ENCODE measurements around the gene IRF3. TPM values are rescaled to one million over a fixed set of nuclear protein-coding genes. Genes with fewer than 3 reads are reported as not detected.

IRF3 gene
- total and polyA plus RNA-seq, 2 donors (not counting 1 experiment from before 2014, with no cell fraction given) = 233 to 262 TPM

DNA sequence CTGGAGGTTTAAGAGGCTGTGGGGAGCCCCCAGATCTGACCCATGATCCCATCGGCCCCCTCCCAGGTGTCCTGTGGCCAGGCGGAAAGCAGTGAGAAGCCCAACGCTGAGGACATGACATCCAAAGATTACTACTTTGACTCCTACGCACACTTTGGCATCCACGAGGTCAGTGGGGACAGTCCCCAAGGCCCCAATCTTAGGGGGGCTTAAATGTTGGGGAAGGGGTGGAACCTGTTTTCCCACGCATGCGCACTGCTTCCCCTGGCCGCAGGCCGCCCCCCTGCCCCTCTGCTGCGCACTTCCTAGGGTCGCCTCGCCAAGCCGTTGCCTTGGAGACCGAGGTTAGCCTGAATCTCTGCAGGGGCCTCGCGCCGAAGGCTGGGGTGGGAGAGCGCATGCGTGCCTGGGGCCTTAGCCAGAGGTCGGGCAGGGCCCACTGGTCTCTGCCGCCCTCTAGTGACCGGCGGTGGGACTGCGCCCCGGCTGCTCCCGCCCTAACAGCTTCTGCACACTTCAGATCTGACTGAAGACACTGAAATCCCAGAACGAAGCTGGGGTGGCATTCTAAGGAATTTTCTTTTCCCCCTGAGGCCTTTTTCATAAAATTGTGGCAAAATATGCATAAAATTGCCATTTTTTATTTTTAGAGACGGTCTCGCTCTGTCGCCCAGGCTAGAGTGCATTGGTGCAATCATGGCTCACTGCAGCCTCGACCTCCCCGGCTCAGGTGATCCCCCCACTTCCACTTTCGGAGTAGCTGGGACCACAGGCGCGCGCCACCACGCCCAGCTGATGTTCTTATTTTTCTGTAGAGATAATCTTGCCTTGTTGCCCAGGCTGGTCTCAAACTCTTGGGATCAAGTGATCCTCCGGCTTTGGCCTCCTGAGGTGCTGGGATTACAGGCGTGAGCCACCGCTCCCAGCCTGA, 15.0 kb upstream of the IRF3 start:
- CTCF ChIA-PET = interaction anchor here (0.6 to 1.9 kb wide), 24 partner anchors 9 to 459 kb away, joined by 3 to 10 read pairs (median 4); partner anchors contain the start of genes CPT1C, FLT3LG, NOSIP and PRRG2
- no peaks in the 10 kb centered on the region for H3K27me3 Mint-ChIP-seq
- POLR2A ChIA-PET = interaction anchor here (0.6 to 0.9 kb wide), 4 partner anchors 15 to 472 kb away, joined by 3 to 6 read pairs (median 3); partner anchors contain the start of genes BCL2L12 and IRF3
- peaks cover 42% of the 10 kb centered on the region for H3K4me1 Mint-ChIP-seq
- H3K9me3 ChIP-seq (ENCODE audit: control extremely low read depth in 1 of 3, control insufficient read depth in 2 of 3, insufficient read depth in 1 of 3, low read length in 2 of 3) = peaks cover 0 to 5% (median 0%) of the 10 kb centered on the region in 3 donors
- TF ChIP-seq EZH2 (IDR thresholded peaks at IDR 0.05; ENCODE audit: borderline replicate concordance, insufficient read depth, low read depth, low read length, poor library complexity, severe bottlenecking) = no peak
- TF ChIP-seq, protein P1, sequence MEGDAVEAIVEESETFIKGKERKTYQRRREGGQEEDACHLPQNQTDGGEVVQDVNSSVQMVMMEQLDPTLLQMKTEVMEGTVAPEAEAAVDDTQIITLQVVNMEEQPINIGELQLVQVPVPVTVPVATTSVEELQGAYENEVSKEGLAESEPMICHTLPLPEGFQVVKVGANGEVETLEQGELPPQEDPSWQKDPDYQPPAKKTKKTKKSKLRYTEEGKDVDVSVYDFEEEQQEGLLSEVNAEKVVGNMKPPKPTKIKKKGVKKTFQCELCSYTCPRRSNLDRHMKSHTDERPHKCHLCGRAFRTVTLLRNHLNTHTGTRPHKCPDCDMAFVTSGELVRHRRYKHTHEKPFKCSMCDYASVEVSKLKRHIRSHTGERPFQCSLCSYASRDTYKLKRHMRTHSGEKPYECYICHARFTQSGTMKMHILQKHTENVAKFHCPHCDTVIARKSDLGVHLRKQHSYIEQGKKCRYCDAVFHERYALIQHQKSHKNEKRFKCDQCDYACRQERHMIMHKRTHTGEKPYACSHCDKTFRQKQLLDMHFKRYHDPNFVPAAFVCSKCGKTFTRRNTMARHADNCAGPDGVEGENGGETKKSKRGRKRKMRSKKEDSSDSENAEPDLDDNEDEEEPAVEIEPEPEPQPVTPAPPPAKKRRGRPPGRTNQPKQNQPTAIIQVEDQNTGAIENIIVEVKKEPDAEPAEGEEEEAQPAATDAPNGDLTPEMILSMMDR (IDR thresholded peaks at IDR 0.05) = peak; percentile 98
- H3K4me1 ChIP-seq (ENCODE audit: control insufficient read depth in 2 of 2, insufficient read depth in 2 of 2, low read length in 2 of 2) = peaks cover 32 to 41% of the 10 kb centered on the region in 2 donors
- peak overlapping the region; percentile 48 for H3K4me2 ChIP-seq (replicated peaks; ENCODE audit: low read depth, low read length, poor library complexity, severe bottlenecking)
- DNase-seq (peak; percentile 93), ATAC-seq (ENCODE audit: low read depth) (peak; percentile 16)
- H3K27ac Mint-ChIP-seq = peak overlapping the region; percentile 70
- no peak overlapping the region for H2AFZ ChIP-seq (ENCODE audit: insufficient read depth, low read depth, low read length, poor library complexity, severe bottlenecking)
- no peak overlapping the region for H3K9ac ChIP-seq (ENCODE audit: low read length)
- peaks cover 78% of the 10 kb centered on the region for H4K20me1 ChIP-seq (ENCODE audit: control insufficient read depth, insufficient read depth, low read length, poor library complexity, severe bottlenecking)
- peaks cover 61% of the 10 kb centered on the region for H3K79me2 ChIP-seq (ENCODE audit: control insufficient read depth, insufficient read depth, low read length)
- peak overlapping the region; percentile 52 for H3K4me3 Mint-ChIP-seq
- no peaks in the 10 kb centered on the region for H3K9me3 Mint-ChIP-seq (ENCODE audit: insufficient read depth)
- peak overlapping the region; percentile 41 to 93 for H3K27ac ChIP-seq (ENCODE audit: low read length in 2 of 2)
- intact Hi-C loops (cut with micrococcal nuclease) = loop anchor here (1.0 kb wide), 1 partner anchor 90 kb away; no protein-coding TSS in a partner anchor
- H3K4me3 ChIP-seq (ENCODE audit: control extremely low read depth in 1 of 5, extremely low read depth in 1 of 5, insufficient read depth in 1 of 5, low read depth in 2 of 5, low read length in 4 of 5) = no peak overlapping the region
- WGBS (ENCODE audit: insufficient coverage) = 37% methylated on average over 36 of the region's 40 CpGs
- H3K27me3 ChIP-seq (replicated peaks in 1 of 4; ENCODE audit: control extremely low read depth in 1 of 4, control insufficient read depth in 3 of 4, insufficient read depth in 4 of 4, low read length in 3 of 4) = no peaks in the 10 kb centered on the region
- H3K36me3 ChIP-seq (replicated peaks in 1 of 2; ENCODE audit: control extremely low read depth in 1 of 2, control insufficient read depth in 1 of 2, extremely low read depth in 1 of 2, insufficient read depth in 2 of 2, low read length in 1 of 2) = peaks cover 0 to 48% of the 10 kb centered on the region in 2 experiments
